ENCODE data around the gene SLC27A1.

SLC27A1 gene

DNA sequence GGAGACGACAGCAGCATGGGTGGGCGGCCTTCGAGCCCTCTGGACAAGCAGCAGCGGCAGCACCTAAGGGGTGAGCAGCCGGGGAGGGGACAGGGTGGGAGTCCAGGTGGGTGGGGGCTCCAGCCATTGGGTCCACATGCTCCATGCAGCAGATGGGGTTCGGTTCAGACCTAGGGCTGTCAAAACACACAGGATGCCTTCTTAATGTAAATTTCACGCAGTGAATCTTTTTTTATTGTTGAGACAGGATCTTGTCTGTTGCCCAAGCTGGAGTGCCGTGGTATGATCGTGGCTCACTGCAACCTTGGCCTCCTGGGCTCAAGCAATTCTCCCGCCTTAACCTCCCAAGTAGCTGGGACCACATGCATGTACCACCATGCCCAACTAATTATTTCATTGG is 57.0 kb downstream of the SLC27A1 start:
- DNase-seq (ENCODE audit: extremely low read depth, low read depth), result no peak

DNA sequence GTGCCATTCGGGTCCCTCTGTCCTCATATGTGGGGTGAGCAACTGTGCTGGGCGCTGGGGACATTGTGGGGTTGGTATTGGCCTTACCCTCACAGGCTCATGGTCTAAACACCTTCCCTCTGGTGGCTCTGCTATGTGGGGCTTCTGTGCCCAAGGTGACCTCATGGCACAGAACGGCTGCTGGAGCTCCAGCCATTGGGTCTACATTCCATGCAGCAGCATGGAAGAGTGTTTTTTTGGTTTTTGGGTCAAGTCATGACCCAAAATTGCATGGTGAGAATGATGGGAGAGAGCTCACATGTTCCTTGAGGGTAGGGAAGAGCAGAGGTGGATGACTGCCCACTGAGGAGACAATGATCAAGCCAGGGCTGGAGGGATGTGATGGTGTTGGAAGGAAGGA is 58.3 kb downstream of the SLC27A1 start:
- no peak for DNase-seq (ENCODE audit: extremely low read depth, low read depth)
- TF ChIP-seq, protein P1, sequence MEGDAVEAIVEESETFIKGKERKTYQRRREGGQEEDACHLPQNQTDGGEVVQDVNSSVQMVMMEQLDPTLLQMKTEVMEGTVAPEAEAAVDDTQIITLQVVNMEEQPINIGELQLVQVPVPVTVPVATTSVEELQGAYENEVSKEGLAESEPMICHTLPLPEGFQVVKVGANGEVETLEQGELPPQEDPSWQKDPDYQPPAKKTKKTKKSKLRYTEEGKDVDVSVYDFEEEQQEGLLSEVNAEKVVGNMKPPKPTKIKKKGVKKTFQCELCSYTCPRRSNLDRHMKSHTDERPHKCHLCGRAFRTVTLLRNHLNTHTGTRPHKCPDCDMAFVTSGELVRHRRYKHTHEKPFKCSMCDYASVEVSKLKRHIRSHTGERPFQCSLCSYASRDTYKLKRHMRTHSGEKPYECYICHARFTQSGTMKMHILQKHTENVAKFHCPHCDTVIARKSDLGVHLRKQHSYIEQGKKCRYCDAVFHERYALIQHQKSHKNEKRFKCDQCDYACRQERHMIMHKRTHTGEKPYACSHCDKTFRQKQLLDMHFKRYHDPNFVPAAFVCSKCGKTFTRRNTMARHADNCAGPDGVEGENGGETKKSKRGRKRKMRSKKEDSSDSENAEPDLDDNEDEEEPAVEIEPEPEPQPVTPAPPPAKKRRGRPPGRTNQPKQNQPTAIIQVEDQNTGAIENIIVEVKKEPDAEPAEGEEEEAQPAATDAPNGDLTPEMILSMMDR (IDR thresholded peaks at IDR 0.05; ENCODE audit: low read depth, low read length), result no peak

More for the DNA sequence above, 57.0 kb downstream of the SLC27A1 start:
- TF ChIP-seq, protein P1 (IDR thresholded peaks at IDR 0.05; ENCODE audit: low read depth, low read length), result no peak

DNA sequence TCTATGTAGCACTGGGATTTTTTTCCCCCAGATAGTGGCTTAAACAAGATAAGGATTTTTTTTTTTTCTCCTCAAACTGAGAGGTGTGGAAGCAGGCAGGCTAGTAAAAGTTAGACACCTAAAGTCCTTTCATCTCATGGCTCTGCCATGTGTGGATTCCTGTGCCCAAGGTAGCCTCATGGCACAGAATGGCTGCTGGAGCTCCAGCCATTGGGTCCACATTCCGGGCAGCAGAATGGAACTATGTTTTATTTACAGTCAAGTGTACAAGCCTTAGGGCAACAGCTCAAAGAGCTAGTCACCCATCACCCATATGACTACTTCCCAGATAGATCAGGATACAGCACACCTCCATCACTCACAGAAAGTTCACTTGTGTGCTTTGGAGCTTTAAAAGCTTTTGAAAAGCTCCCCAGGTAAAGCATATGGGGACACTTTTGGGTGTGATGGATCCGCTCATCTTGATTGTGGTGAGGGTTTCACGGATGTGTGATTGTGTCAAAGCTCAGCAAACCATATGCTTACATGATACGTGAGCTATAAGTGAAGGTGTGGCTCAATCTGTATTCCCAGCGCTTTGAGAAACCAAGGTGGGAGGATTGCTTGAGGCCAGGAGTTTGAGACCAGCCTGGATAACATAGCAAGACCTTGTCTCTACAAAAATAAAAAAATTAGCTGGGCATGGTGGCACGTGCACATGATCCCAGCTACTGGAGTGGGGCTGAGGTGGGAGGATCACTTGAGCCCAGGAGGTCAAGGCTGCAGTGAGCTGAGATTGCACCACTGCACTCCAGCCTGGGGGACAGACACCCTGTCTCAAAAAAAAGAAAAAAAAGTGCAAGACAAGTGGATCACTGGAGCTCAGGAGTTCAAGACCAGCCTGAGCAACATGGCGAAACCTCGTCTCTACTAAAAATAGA is 59.2 kb downstream of the SLC27A1 start:
- TF ChIP-seq, protein P1 (IDR thresholded peaks at IDR 0.05; ENCODE audit: low read depth, low read length), result no peak
- no peak for DNase-seq (ENCODE audit: extremely low read depth, low read depth)

DNA sequence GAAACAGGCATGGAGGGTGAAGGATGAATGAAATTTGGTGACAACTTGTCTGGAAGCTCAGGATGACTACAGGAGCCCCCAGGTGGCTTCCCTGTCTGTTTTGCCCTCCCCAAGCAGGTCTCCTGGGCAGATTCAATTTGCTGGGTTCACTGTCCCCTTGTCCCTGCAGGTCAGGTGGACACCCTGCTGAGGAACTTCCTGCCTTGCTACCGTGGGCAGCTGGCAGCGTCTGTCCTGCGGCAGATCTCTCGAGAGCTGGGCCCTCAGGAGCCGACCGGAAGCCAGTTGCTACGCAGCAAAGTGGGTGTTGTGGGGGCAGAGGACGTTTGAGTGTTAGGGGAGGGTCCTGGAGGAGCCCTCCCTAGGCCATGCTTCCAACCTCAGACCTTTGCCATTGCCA is 60.3 kb downstream of the SLC27A1 start:
- no peak for DNase-seq (ENCODE audit: extremely low read depth, low read depth)
- TF ChIP-seq, protein P1 (IDR thresholded peaks at IDR 0.05; ENCODE audit: low read depth, low read length), result no peak

DNA sequence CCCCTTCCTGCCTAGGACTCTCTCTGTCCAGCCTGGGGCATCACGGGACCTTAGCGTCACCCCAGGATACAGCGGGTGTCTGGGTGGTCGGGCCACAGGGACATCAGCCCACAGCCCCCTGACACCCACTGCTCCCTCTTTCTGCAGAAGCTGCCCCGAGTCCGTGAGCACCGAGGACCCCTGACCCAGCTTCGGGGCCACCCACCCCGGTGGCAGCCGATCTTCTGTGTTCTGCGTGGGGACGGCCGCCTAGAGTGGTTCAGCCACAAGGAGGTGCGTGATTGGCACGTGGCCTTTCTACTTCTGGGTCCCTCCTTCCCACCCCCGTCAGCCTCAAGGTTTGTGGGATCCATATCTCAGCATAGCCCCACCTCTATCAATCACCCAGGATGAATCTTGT is 61.8 kb downstream of the SLC27A1 start:
- no peak for DNase-seq (ENCODE audit: extremely low read depth, low read depth)

DNA sequence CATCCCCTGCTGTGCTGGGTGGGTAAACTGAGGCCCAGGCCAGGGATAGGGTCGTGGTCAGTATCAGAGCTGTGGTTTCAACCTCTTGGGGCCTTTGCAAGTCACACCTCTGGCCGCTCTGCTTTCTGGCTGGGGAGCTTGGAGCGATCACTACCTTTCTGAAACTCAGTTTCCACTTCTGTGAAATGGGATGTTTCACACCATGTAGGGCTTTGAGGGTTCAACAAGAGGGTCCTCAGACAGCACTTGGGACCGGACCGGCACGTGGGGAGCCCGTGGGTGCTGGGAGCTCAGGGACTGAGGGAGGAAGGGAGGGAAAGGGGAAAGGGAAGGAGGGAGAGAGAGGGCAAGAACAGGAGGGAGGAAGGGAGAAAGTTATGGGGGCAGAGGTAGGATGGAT is 62.2 kb downstream of the SLC27A1 start:
- DNase-seq (ENCODE audit: extremely low read depth, low read depth), result no peak

More for the DNA sequence above, 61.8 kb downstream of the SLC27A1 start:
- TF ChIP-seq, protein P1 (IDR thresholded peaks at IDR 0.05; ENCODE audit: low read depth, low read length), result no peak

DNA sequence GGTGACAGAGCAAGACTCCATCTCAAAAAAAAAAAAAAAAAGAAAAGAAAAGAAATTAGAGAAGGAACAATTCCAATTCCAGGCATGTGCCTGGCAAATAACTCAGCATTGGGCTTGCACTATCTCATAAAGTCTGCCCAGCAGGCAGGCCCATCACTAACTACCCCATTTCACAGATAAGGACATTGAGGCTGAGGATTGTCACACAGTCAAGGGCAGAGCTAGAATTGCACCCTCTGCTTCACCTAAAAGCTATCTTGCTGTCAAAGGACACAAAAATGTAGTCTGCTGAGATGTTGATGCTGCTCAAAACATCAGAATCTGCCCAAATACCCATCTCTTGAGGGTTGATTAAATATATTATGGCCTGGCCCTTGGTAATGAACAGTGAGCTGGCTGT is 64.4 kb downstream of the SLC27A1 start:
- TF ChIP-seq, protein P1 (IDR thresholded peaks at IDR 0.05; ENCODE audit: low read depth, low read length), result no peak
- DNase-seq (ENCODE audit: extremely low read depth, low read depth), result no peak

More for the DNA sequence above, 62.2 kb downstream of the SLC27A1 start:
- TF ChIP-seq, protein P1 (IDR thresholded peaks at IDR 0.05; ENCODE audit: low read depth, low read length), result no peak

Measured in AG09319 (cell line).